IMR-90 (cell line): Measurements from ENCODE around the gene TM4SF18. TPM values are rescaled to one million over a fixed set of nuclear protein-coding genes. Genes with fewer than 3 reads are reported as not detected.

ENCODE experiments used
- ATAC-seq: fragments of 200-7000 bp; cut with Tn5 transposase; 2 replicates; pipeline ENCODE4 v1.9.1; 2020; ENCODE audit warnings: low read depth, mild to moderate bottlenecking, moderate library complexity
- BruUV-seq: library from RNA; stranded (reverse); fragments of 400-500 nt; replicated peaks from 2 replicates; lab custom pipeline; 2021; lab: Mats Ljungman, UMichigan
- CTCF ChIA-PET: fragments of 300-600 bp; formaldehyde crosslinking; extraction: SDS; loops from one replicate; lab custom pipeline; 2021; ENCODE audit warnings: antibody characterized with exemption; lab: Yijun Ruan, JAX
- POLR2A ChIA-PET: fragments of 300-600 bp; sonication (Branson Sonifier 250); formaldehyde crosslinking; loops from one replicate; lab custom pipeline; 2022; ENCODE audit warnings: antibody characterized with exemption; ENCODE audit not compliant: unreplicated experiment; lab: Charles Lee
- DNase-seq: peaks from one replicate; pipeline ENCODE4 v3.0.0; 2013
- H2AFZ ChIP-seq: replicated peaks from 2 replicates; pipeline ENCODE3; 2013; ENCODE audit warnings: low read length, mild to moderate bottlenecking; ENCODE audit not compliant: poor library complexity
- H2AK5ac ChIP-seq: 2 replicates; pipeline ENCODE4 v1.6.1; 2013; ENCODE audit warnings: low read depth, low read length, inconsistent platforms
- H2AK9ac ChIP-seq: replicated peaks from 2 replicates; pipeline ENCODE3; 2013; ENCODE audit warnings: mild to moderate bottlenecking, low read depth, low read length, moderate library complexity; ENCODE audit not compliant: poor library complexity
- H2BK120ac ChIP-seq: 2 replicates; pipeline ENCODE4 v1.6.1; 2013; ENCODE audit warnings: low read depth, low read length, inconsistent platforms
- H2BK15ac ChIP-seq: 3 replicates; pipeline ENCODE4 v1.6.1; 2013; ENCODE audit warnings: low read depth, low read length, inconsistent platforms
- H2BK20ac ChIP-seq: 2 replicates; pipeline ENCODE4 v1.6.1; 2013; ENCODE audit warnings: low read depth, mild to moderate bottlenecking, inconsistent platforms, low read length, moderate library complexity
- H2BK5ac ChIP-seq: 2 replicates; pipeline ENCODE4 v1.6.1; 2013; ENCODE audit warnings: mild to moderate bottlenecking, low read depth, low read length, inconsistent platforms; ENCODE audit not compliant: poor library complexity, severe bottlenecking
- H3K14ac ChIP-seq: replicated peaks from 2 replicates; pipeline ENCODE4 v1.6.1; 2013; ENCODE audit warnings: low read depth, low read length, inconsistent platforms
- H3K18ac ChIP-seq: 2 replicates; pipeline ENCODE4 v1.6.1; 2013; ENCODE audit warnings: low read depth, low read length, control low read depth
- H3K23ac ChIP-seq: 2 replicates; pipeline ENCODE4 v1.6.1; 2013; ENCODE audit warnings: low read depth, low read length, inconsistent platforms
- H3K27ac ChIP-seq: 2 replicates; pipeline ENCODE4 v1.5.1; 2013; ENCODE audit warnings: mild to moderate bottlenecking, control low read depth, low read length; ENCODE audit not compliant: insufficient read depth
- H3K27me3 ChIP-seq: 2 replicates; pipeline ENCODE4 v1.6.1; 2013; ENCODE audit warnings: low read length; ENCODE audit not compliant: control insufficient read depth, insufficient read depth
- H3K36me3 ChIP-seq: 2 replicates; pipeline ENCODE4 v1.6.1; 2013; ENCODE audit warnings: low read length, mixed read lengths; ENCODE audit not compliant: control insufficient read depth, insufficient read depth
- H3K4ac ChIP-seq: 2 replicates; pipeline ENCODE4 v1.6.1; 2013; ENCODE audit warnings: low read depth, low read length, inconsistent platforms
- H3K4me1 ChIP-seq: 2 replicates; pipeline ENCODE4 v1.6.1; 2013; ENCODE audit warnings: low read length, mixed read lengths; ENCODE audit not compliant: control insufficient read depth, insufficient read depth
- H3K4me2 ChIP-seq: 2 replicates; pipeline ENCODE4 v1.6.1; 2013; ENCODE audit warnings: low read depth, mild to moderate bottlenecking, control low read depth, low read length, moderate library complexity
- H3K4me3 ChIP-seq: 2 replicates; pipeline ENCODE4 v1.5.1; 2013; ENCODE audit warnings: low read depth, mild to moderate bottlenecking, control low read depth, low read length, moderate library complexity; ENCODE audit not compliant: insufficient read depth
- H3K56ac ChIP-seq: 2 replicates; pipeline ENCODE4 v1.6.1; 2013; ENCODE audit warnings: low read length, inconsistent platforms; ENCODE audit not compliant: insufficient read depth; ENCODE audit errors: extremely low read depth
- H3K79me1 ChIP-seq, 2 experiments: 2 replicates each; pipeline ENCODE4 v1.6.1; 2013; ENCODE audit warnings: low read length in 2 of 2, inconsistent platforms in 1 of 2, low read depth in 1 of 2
- H3K9ac ChIP-seq: 2 replicates; pipeline ENCODE4 v1.6.1; 2013; ENCODE audit warnings: low read depth, low read length, control low read depth
- H3K9me1 ChIP-seq: 2 replicates; pipeline ENCODE4 v1.6.1; 2013; ENCODE audit warnings: low read length, inconsistent platforms; ENCODE audit not compliant: insufficient read depth
- H3K9me3 ChIP-seq: 2 replicates; pipeline ENCODE4 v1.6.1; 2013; ENCODE audit warnings: low read length; ENCODE audit not compliant: control insufficient read depth, insufficient read depth
- H4K20me1 ChIP-seq: 2 replicates; pipeline ENCODE4 v1.6.1; 2013; ENCODE audit warnings: low read length, inconsistent platforms; ENCODE audit not compliant: insufficient read depth
- H4K5ac ChIP-seq: 2 replicates; pipeline ENCODE4 v1.6.1; 2013; ENCODE audit warnings: mild to moderate bottlenecking, low read depth, low read length, control low read depth
- H4K8ac ChIP-seq, 2 experiments: 2 replicates each; pipeline ENCODE4 v1.6.1; 2013; ENCODE audit warnings: low read depth in 2 of 2, low read length in 2 of 2, control low read depth in 1 of 2, inconsistent platforms in 1 of 2
- H4K91ac ChIP-seq: 2 replicates; pipeline ENCODE4 v1.6.1; 2013; ENCODE audit warnings: low read depth, low read length, inconsistent platforms; ENCODE audit not compliant: insufficient read depth
- BHLHE40 ChIP-seq: fragments of 150-350 bp; IDR thresholded peaks from 2 replicates; pipeline ENCODE4 v1.6.1; 2016; ENCODE audit warnings: mild to moderate bottlenecking, low read depth, low read length
- CEBPB ChIP-seq: IDR thresholded peaks from 2 replicates; pipeline ENCODE4 v1.6.1; 2012; ENCODE audit warnings: low read depth, low read length, improper control_type of control experiment
- CTCF ChIP-seq: conservative IDR thresholded peaks from 2 replicates; pipeline ENCODE4 v1.5.1; 2012; ENCODE audit warnings: mild to moderate bottlenecking, low read depth, low read length, improper control_type of control experiment
- ELK1 ChIP-seq: fragments of 150-350 bp; IDR thresholded peaks from 2 replicates; pipeline ENCODE4 v1.6.1; 2016; ENCODE audit warnings: low read depth, mild to moderate bottlenecking, low read length, moderate library complexity, borderline replicate concordance
- FOS ChIP-seq: fragments of 150-350 bp; IDR thresholded peaks from 2 replicates; pipeline ENCODE4 v1.6.1; 2016; ENCODE audit warnings: low read depth, low read length
- MAZ ChIP-seq: IDR thresholded peaks from 2 replicates; pipeline ENCODE4 v1.6.1; 2012; ENCODE audit warnings: low read depth, mild to moderate bottlenecking, low read length, improper control_type of control experiment, moderate library complexity, borderline replicate concordance
- NFE2L2 ChIP-seq: fragments of 150-350 bp; IDR thresholded peaks from 2 replicates; pipeline ENCODE4 v1.6.1; 2016; ENCODE audit warnings: low read depth, mild to moderate bottlenecking, low read length
- POLR2A ChIP-seq: IDR thresholded peaks from 2 replicates; pipeline ENCODE4 v1.6.1; 2012; ENCODE audit warnings: mild to moderate bottlenecking, low read depth, low read length
- RAD21 ChIP-seq: IDR thresholded peaks from 2 replicates; pipeline ENCODE4 v1.6.1; 2012; ENCODE audit warnings: low read length, improper control_type of control experiment
- RCOR1 ChIP-seq: IDR thresholded peaks from 2 replicates; pipeline ENCODE4 v1.6.1; 2012; ENCODE audit warnings: mild to moderate bottlenecking, low read length, improper control_type of control experiment; ENCODE audit not compliant: insufficient replicate concordance
- RFX5 ChIP-seq: IDR thresholded peaks from 2 replicates; pipeline ENCODE4 v1.8.0; 2012; ENCODE audit warnings: low read depth, mild to moderate bottlenecking, low read length, moderate library complexity
- SMC3 ChIP-seq: fragments of 150-350 bp; IDR thresholded peaks from 2 replicates; pipeline ENCODE4 v1.6.1; 2016; ENCODE audit warnings: low read depth, mild to moderate bottlenecking, antibody characterized with exemption, low read length, moderate library complexity
- USF2 ChIP-seq: fragments of 150-350 bp; IDR thresholded peaks from 2 replicates; pipeline ENCODE4 v1.6.1; 2017; ENCODE audit warnings: mild to moderate bottlenecking, antibody characterized with exemption, low read length, low read depth
- WGBS, 2 experiments: methylation state at CpG; one replicate each; pipeline versions ENCODE4 v1.1.5 to v1.1.7; 2013; ENCODE audit warnings: missing lambda C conversion rate in 2 of 2; ENCODE audit not compliant: insufficient read length in 1 of 2; ENCODE audit errors: extremely low coverage in 2 of 2; 5-methylcytosine and 5-hydroxymethylcytosine counted together
- dilution Hi-C: fragments of 300-500 bp; cut with HindIII; formaldehyde crosslinking; loops from one replicate; pipeline ENCODE4 v1.14.3; 2018; ENCODE audit warnings: low sequenced_read_pairs; ENCODE audit not compliant: unreplicated experiment
- in situ Hi-C: fragments of 300-500 bp; cut with MboI; formaldehyde crosslinking; loops from 3 replicates; pipeline ENCODE4 v1.14.3; 2019; ENCODE audit warnings: low sequenced_read_pairs, inconsistent platforms, mixed read lengths
- intact Hi-C: fragments of 100-400 bp; cut with micrococcal nuclease; formaldehyde crosslinking; loops from 2 replicates; pipeline ENCODE4 v1.10.0; 2022
- polyA plus RNA-seq, 3 experiments: library from polyadenylated mRNA; depleted of rRNA; stranded (reverse); fragments of >200 nt; gene quantifications; 2 replicates each; pipeline ENCODE4 v1.2.3, GENCODE V29; 2012; ENCODE audit warnings: low replicate concordance in 1 of 3
- total RNA-seq: library from RNA; depleted of rRNA; stranded (reverse); fragments of >200 nt; gene quantifications from 2 replicates; pipeline ENCODE4 v1.2.3, GENCODE V29; 2012

Gene TM4SF18
- total and polyA plus RNA-seq, 2 of the 4 experiments (the other 2 are of a cell fraction), result under 0.01 TPM; not detected in 1

GRCh38 chr3:149381173-149382100 is 48.0 kb upstream of the TM4SF18 start:
- dilution Hi-C loops (no loop called here), intact Hi-C loops (no loop called here), in situ Hi-C loops (no loop called here)
- Histone ChIP-seq H2BK15ac (peak overlapping the region; percentile 97), H4K20me1 (no peaks in the 10 kb centered on the region), H3K18ac (peak overlapping the region; percentile 100), H3K27me3 (no peaks in the 10 kb centered on the region), H3K14ac (peak overlapping the region; percentile 91), H3K56ac (peak overlapping the region; percentile 51; the same call in 1 of the 2 replicates), H2AK5ac (peak overlapping the region; percentile 99), H2BK20ac (peak overlapping the region; percentile 98), H3K79me1 (peaks cover 10 to 50% of the 10 kb centered on the region in 2 experiments; a peak in 3 of 4 replicates), H3K4me2 (peak overlapping the region; percentile 45; the same call in 1 of the 2 replicates), H3K27ac (peak overlapping the region; percentile 94), H2AFZ (no peak overlapping the region), H3K36me3 (no peaks in the 10 kb centered on the region), H3K4me3 (no peak overlapping the region), H3K9me3 (no peaks in the 10 kb centered on the region), H3K9ac (peak overlapping the region; percentile 36; the same call in 1 of the 2 replicates), H4K8ac (peak overlapping the region; percentile 86 to 93), H2AK9ac (no peak overlapping the region), H2BK120ac (peak overlapping the region; percentile 98), H4K91ac (peak overlapping the region; percentile 98), H3K9me1 (peaks cover 43% of the 10 kb centered on the region), H2BK5ac (peak overlapping the region; percentile 99), H3K4me1 (peaks cover 28% of the 10 kb centered on the region), H3K4ac (peak overlapping the region; percentile 97), H4K5ac (peak overlapping the region; percentile 97), H3K23ac (peak overlapping the region; percentile 82)
- ChIA-PET POLR2A (no interaction called here), CTCF (interaction anchor here (0.7 to 1.5 kb wide), 2 partner anchors 20 to 99 kb away, joined by 3 to 4 read pairs; no protein-coding TSS in a partner anchor)
- DNase-seq (no peak), ATAC-seq (no peak)
- whole genome bisulfite sequencing, 2 experiments, result 86% methylated on average over 1 of the region's 6 CpGs; no CpG with 5 or more reads in 1 of the 2 experiments
- BruUV-seq, result no TSS peak
- TF ChIP-seq RFX5 (no peak), RAD21 (no peak), FOS (no peak), NFE2L2 (no peak), POLR2A (no peak; the same call in 1 of the 2 replicates), CTCF (no peak), SMC3 (no peak), ELK1 (no peak), CEBPB (no peak), USF2 (no peak), BHLHE40 (no peak), RCOR1 (no peak), MAZ (no peak)
